NCI-H2029 (cell line): ENCODE data around the gene RASIP1.
A peak's percentile ranks its signal among the peaks of the same experiment; 100 is the strongest.
"Not testable (repeated sequence)": the region's sequence is repeated elsewhere in the genome, so short reads cannot be mapped to it uniquely, and the experiment has no call there.

Source experiments
- DNase-seq: peaks from one replicate; lab custom pipeline; 2025; lab: John Stamatoyannopoulos, UW

RASIP1 gene

GRCh38 chr19:48735031-48735615 lies 5.3 kb downstream of the RASIP1 start:
- no peak for DNase-seq

- no peak for DNase-seq
Measured at GRCh38 chr19:48734625-48735024, 5.8 kb downstream of the RASIP1 start.

GRCh38 chr19:48731452-48731851 lies 9.0 kb downstream of the RASIP1 start:
- DNase-seq, result no peak

GRCh38 chr19:48728911-48729664 lies 11.3 kb downstream of the RASIP1 start:
- no peak for DNase-seq

- no peak for DNase-seq
Measured at GRCh38 chr19:48726556-48726955, 13.9 kb downstream of the RASIP1 start.

- DNase-seq, result peak; percentile 88
Measured at GRCh38 chr19:48724796-48725753, 15.3 kb downstream of the RASIP1 start.

GRCh38 chr19:48722196-48722708 lies 18.2 kb downstream of the RASIP1 start:
- DNase-seq, result no peak

GRCh38 chr19:48720613-48721296 lies 19.7 kb downstream of the RASIP1 start:
- DNase-seq, result peak; percentile 99

- no peak for DNase-seq
Measured at GRCh38 chr19:48720251-48720612, 20.2 kb downstream of the RASIP1 start.

- DNase-seq, result no peak
Measured at GRCh38 chr19:48719263-48720171, 20.9 kb downstream of the RASIP1 start, which contains the start of gene MAMSTR. Gene MAMSTR, minus strand, starts transcription at chr19:48719725. Its CDS starts 694 bp downstream, at chr19:48719031.

- DNase-seq, result no peak
Measured at GRCh38 chr19:48718711-48719231, 21.6 kb downstream of the RASIP1 start.

- DNase-seq, result not testable (repeated sequence)
Measured at GRCh38 chr19:48718106-48718505, 22.3 kb downstream of the RASIP1 start.

- no peak for DNase-seq
Measured at GRCh38 chr19:48716562-48717291, 23.7 kb downstream of the RASIP1 start.

GRCh38 chr19:48715681-48716171 lies 24.7 kb downstream of the RASIP1 start:
- DNase-seq, result no peak

- DNase-seq, result no peak
Measured at GRCh38 chr19:48714759-48715675, 25.4 kb downstream of the RASIP1 start.

- peak; percentile 99 for DNase-seq
Measured at GRCh38 chr19:48713864-48714755, 26.3 kb downstream of the RASIP1 start.
